ENCODE data around the gene SGIP1. TPM values are rescaled to one million over a fixed set of nuclear protein-coding genes. Genes with fewer than 3 reads are reported as not detected.
"Not testable (repeated sequence)": the region's sequence is repeated elsewhere in the genome, so short reads cannot be mapped to it uniquely, and the experiment has no call there.

SGIP1 gene
- polyA plus RNA-seq, 3 donors, result 9.6 to 13.8 (median 13.1) TPM

GRCh38 chr1:66795839-66796238, 261.9 kb downstream of the SGIP1 start:
- not testable (repeated sequence) for DNase-seq (ENCODE audit: low read depth in 3 of 3, low spot score in 2 of 3)

Other genes with a start within 250 kb of the SGIP1 start
- gene DYNLT5, start 218.3 kb downstream of the SGIP1 start, polyA plus RNA-seq (ENCODE audit: insufficient read length in 3 of 3), result 1 to 10 TPM; 1.2 to 1.9 (median 1.7) TPM